Activated CD4-positive, CD25-positive, alpha-beta regulatory T cell (primary cell): ENCODE results near the gene SHISAL1.

Experiments used
- DNase-seq, 4 experiments: peaks; one replicate each; lab custom pipeline; 2025; lab: John Stamatoyannopoulos, UW

Gene SHISAL1

GRCh38 chr22:44209343-44209742 is 103.4 kb downstream of the SHISAL1 start:
- no peak for DNase-seq

DNA sequence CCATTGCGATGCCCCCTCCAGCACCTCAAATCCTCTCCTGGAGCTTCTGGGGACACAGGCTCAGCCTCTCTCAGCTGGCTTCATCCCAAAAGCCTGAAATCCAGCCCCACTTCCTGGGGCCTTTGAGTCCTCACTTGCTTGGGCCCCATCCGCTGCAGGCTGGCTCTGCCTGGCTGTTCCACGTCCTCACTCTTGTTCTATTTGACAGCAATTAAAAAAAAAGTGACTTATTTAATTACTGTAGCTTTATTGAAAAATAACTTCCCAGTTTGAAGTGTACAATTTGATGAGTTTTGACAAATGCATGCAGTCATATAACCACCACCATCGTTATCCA is 104.8 kb downstream of the SHISAL1 start:
- no peak for DNase-seq

GRCh38 chr22:44207173-44207980 is 105.4 kb downstream of the SHISAL1 start:
- DNase-seq = no peak

DNA sequence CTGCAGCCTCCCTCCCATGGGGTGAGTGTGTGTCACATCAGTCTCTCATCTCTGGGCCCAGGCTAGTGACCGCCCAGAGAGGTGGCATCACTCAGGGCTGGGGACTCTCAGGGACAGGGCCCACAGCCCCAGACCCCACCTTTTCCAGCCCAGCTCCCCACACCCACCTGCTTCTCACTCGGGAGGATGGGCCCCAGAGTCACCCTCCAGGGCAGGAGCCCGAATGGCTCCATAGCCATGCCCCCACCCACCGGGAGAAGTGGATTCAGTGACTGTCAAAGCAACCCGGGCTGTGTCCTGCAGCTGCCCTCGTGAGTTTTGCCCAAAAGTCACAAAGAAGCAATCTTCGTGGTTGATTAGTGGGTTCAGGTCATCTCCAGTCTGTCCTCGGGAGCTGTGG is 106.1 kb downstream of the SHISAL1 start:
- no peak for DNase-seq

- DNase-seq = no peak
These were observed 106.5 kb downstream of the SHISAL1 start for GRCh38 chr22:44206330-44206645.

GRCh38 chr22:44205516-44206329 is 107.0 kb downstream of the SHISAL1 start:
- no peak for DNase-seq

DNA sequence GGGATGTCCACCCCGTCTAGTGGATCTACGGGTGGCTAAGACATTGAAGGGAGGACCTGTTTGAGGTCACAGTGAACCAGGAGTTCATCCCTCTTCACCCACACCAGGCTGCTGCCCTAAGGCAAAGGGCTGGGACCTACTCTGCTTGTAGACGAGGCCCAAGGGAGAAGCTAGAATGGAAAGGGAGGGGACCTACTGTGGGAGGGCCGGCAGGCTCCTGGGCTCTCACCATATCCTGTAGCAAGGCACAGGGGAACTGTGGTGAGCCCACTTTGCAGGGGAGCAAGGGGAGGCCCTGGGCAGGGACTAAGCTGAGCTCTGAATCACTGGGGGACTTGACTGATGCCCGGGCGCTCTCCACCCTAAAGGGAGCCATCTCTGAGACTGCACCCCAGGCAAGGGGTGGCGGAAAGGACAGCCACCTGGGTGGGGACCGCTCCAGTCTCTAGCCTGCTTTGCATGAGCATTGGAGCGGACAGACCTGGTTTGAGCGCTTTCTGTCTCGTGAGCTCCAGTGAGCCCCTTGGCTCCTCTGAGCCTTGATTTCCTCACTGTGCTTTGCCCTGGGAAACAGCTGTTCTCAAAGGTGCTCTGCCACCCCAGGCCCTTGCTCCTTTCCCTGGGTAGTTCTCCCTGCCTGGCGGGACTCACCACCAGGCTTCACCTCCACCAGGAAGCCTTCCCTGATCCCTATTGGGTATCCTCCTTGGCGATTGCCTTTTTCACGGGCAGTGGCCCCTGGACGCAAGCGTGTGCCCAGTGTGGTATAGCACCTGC is 107.8 kb downstream of the SHISAL1 start:
- DNase-seq = no peak

DNA sequence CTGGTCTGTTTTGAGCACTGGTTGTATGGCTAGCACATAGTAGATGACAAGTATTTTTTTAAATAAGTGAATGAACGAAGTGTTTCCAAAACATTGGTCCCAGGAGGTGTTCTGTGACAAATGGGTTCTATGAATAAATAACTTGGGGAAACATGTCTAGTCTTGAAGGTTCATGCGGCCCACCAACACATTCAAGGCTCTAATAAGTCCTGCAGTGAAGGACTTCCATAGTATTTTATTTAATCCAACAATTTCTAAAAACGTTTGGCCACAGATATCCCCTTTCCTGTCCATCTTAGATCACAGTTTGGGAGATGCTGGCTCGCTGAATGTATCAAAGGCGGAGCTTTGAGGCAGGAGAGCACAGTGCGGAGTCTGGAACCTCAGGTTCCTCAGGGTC is 109.5 kb downstream of the SHISAL1 start:
- no peak for DNase-seq

GRCh38 chr22:44202261-44202789 is 110.4 kb downstream of the SHISAL1 start:
- DNase-seq = no peak

- no peak for DNase-seq
These were observed 111.1 kb downstream of the SHISAL1 start for GRCh38 chr22:44201665-44202064.

DNA sequence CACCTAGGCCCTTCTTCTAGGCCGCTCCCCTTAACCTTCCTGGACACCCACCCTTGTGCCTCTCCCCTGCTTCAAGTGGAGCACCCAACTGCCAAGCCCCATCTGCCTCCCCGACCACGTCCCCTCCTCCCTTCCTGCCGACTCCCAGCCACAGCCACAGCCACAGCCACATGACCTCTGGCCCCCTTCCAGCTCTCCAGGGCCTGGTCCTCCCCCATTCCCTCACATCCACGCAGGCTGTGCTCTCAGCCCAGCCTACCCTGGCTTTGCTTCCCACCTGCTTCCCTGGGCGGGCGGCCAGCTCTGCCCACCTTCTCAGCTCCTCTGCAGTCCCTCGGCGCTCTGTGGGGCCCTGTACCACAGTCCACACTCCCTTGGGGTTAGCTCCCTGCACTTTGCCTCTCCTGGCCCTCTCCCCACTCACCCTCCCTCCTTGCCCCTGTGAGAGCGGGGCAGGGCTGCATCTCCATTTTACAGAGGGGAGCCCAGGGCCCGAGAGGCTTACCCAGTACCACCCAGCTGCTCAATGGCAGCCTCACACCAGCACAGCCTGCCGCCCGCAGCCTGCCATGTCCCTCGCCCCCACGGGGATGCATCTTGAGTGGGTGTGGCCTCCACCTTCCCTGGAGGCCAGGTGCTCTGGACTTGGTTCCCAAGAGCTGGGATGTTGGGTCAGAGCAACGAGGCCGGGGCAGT is 111.7 kb downstream of the SHISAL1 start:
- no peak for DNase-seq

DNA sequence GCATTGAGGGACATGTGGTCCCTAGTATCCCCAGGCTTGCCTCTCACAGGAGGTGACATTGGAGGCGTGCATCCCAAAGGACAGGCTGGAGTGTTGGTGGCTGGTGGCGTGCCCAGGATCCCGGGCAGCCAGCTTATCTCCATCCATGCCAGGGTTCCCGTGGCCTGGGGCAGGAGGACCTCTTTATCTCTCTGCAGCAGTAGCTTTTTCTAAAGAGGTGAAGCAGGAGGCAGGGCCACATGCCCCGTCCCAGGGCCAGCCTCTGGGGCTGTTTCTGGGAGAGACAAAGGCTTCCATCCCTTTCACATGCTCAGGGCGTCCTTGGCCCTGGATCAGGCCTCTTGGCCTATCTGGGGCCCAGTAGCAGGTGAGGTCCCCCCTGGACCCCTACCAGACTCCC is 112.3 kb downstream of the SHISAL1 start:
- no peak for DNase-seq

DNA sequence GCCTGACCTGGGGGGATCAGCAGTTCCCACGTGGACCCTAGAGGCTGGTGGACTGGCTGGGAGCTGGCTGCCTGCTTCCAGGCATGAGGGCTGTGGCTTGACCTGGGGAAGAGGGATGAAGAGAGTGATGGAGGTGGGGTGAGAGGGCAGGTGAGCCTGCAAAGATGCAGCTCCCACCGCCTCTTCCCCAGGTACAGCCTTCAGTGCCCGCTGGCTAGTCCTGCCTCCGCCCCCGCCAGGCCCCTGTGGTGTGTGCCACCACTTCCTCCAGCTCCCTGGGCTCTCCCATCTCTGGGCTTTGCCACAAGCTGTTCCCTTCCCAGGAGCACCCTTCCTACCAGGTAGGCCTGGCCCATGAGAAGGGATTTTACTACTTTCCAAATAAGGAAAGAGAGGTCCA is 112.9 kb downstream of the SHISAL1 start:
- DNase-seq = no peak

GRCh38 chr22:44199164-44199563 is 113.6 kb downstream of the SHISAL1 start:
- no peak for DNase-seq

GRCh38 chr22:44197271-44197670 is 115.5 kb downstream of the SHISAL1 start:
- DNase-seq = no peak

DNA sequence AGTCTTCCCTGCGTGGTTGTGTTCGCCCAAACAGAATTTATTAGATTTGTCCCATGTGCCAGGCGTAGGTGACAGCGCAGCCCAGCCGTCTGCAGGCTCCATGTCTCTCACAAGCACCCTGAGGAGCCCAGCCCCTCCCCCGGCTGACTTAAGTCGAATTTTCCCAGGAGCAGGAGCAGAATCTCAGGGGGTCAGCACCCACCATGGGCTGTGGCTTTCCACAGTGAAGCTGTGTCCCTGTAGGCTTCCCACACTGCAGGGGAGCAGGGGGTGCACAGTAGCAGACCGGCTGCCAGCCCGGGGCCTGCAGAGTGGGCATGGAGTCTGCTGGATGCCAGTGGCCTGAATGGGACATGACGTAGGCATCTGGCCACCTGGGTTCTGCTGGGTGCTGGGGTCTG is 116.0 kb downstream of the SHISAL1 start:
- DNase-seq = no peak

GRCh38 chr22:44196241-44196640 is 116.5 kb downstream of the SHISAL1 start:
- no peak for DNase-seq

DNA sequence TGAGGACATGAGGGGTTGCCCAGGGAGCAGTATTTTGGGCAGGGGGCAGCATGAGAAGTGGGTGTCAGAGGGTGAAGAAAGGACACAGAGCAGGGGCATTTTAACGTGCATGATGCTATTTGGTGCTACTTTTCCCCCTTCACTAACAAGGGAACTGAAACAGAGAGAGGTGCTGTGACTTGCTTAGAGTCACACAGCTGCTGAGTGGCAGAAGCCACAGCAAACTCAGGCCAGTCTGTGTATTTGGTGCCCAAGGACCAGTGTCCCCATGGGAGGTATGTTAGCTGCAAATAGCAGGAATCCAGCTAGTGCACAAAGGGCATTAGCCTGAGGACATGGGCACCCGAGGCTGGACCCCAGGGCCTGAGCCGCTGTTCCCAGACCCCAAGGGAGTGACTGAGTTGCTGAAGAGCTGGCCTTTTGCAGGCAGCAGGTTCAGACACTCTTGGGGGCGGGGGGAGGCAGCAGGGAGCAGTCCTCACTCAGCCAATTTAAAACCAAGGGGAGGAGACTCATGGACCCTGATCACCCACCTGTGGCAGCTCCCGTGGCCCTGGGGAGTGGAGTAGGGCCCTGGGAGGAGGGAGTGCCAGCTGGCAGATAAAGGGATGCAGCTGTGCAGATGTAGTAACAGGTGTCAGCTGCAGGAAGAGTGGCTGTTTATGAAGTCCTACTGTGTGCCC is 117.4 kb downstream of the SHISAL1 start:
- no peak for DNase-seq

- no peak for DNase-seq
These were observed 118.2 kb downstream of the SHISAL1 start for GRCh38 chr22:44194569-44194968.
